K562 (cell line): Measurements from ENCODE around the gene ZNF487. TPM values are rescaled to one million over a fixed set of nuclear protein-coding genes. Genes with fewer than 3 reads are reported as not detected.
A peak's percentile ranks its signal among the peaks of the same experiment; 100 is the strongest.

ENCODE experiments used
- ATAC-seq: fragments of 200-7000 bp; cut with Tn5 transposase; 3 replicates; pipeline ENCODE4 v1.9.1; 2020; ENCODE audit warnings: moderate library complexity
- BruUV-seq: library from RNA; stranded (reverse); fragments of 400-500 nt; replicated peaks from 2 replicates; lab custom pipeline; 2021; lab: Mats Ljungman, UMichigan
- CTCF ChIA-PET: fragments of 300-600 bp; formaldehyde crosslinking; extraction: SDS; loops from one replicate; lab custom pipeline; 2021; ENCODE audit warnings: low intra/inter-chr PET ratio; lab: Yijun Ruan, JAX
- POLR2A ChIA-PET: fragments of 300-600, 350-650 bp; sonication (Branson Sonifier 250); formaldehyde crosslinking; extraction: SDS; loops from one replicate; lab custom pipeline; 2021; ENCODE audit warnings: antibody characterized with exemption, inconsistent platforms; lab: Yijun Ruan, JAX
- DNase-seq, 4 experiments: peaks; one replicate each; pipeline versions ENCODE4 v3.0.0 to v3.0.0-alpha.2; 2011 to 2018; ENCODE audit warnings: low spot score in 3 of 4, mixed read lengths in 3 of 4; ENCODE audit errors: extremely low read depth in 1 of 4
- FAIRE-seq: peaks from 2 replicates; lab custom pipeline; 2011; peaks lifted over from hg19 to GRCh38; lab: Jason Lieb, UNC
- H2AFZ ChIP-seq: 2 replicates; pipeline ENCODE4 v1.6.0; 2011; ENCODE audit warnings: low read depth, low read length, control low read depth, inconsistent platforms
- H3K27ac ChIP-seq: fragments of 200-600 bp; 3 replicates; pipeline ENCODE4 v1.8.0; 2011; ENCODE audit warnings: low read depth, mild to moderate bottlenecking, control low read depth, inconsistent platforms, low read length, moderate library complexity, mixed read lengths; ENCODE audit errors: extremely low read depth
- H3K27me3 ChIP-seq, 2 experiments: fragments of 300-600 bp in 1 of 2; 2 replicates in 1 of 2; 3 replicates in 1 of 2; pipeline versions ENCODE4 v1.6.0 to v1.8.0; 2011; ENCODE audit warnings: inconsistent platforms in 2 of 2, low read length in 2 of 2, mild to moderate bottlenecking in 1 of 2, mixed read lengths in 1 of 2, moderate library complexity in 1 of 2; ENCODE audit not compliant: control insufficient read depth in 2 of 2, insufficient read depth in 2 of 2
- H3K36me3 ChIP-seq: fragments of 300-600 bp; 3 replicates; pipeline ENCODE4 v1.8.0; 2011; ENCODE audit warnings: mild to moderate bottlenecking, low read length, inconsistent platforms; ENCODE audit not compliant: control insufficient read depth, insufficient read depth
- H3K4me1 ChIP-seq, 2 experiments: fragments of 200-600 bp in 1 of 2; replicated peaks in 1 of 2; 2 replicates in 1 of 2; 3 replicates in 1 of 2; pipeline versions ENCODE4 v1.5.1 to v1.8.0; 2011; ENCODE audit warnings: inconsistent platforms in 2 of 2, low read length in 2 of 2, mild to moderate bottlenecking in 1 of 2, mixed read lengths in 1 of 2, moderate library complexity in 1 of 2; ENCODE audit not compliant: control insufficient read depth in 2 of 2, insufficient read depth in 2 of 2
- H3K4me2 ChIP-seq: 2 replicates; pipeline ENCODE4 v1.6.1; 2011; ENCODE audit warnings: low read length, control low read depth, inconsistent platforms, mixed read lengths; ENCODE audit not compliant: insufficient read depth
- H3K4me3 ChIP-seq: fragments of 200-600 bp; sonication (generic), shearing (Covaris generic); 2 replicates; pipeline ENCODE4 v1.5.1; 2016; ENCODE audit warnings: control low read depth, inconsistent platforms
- H3K79me2 ChIP-seq: fragments of 200-600 bp; 3 replicates; pipeline ENCODE4 v1.8.0; 2011; ENCODE audit warnings: low read length, inconsistent platforms; ENCODE audit not compliant: control insufficient read depth, insufficient read depth
- H3K9ac ChIP-seq, 2 experiments: 2 replicates each; pipeline versions ENCODE4 v1.6.0 to v1.6.1; 2011; ENCODE audit warnings: low read depth in 2 of 2, low read length in 2 of 2, control low read depth in 1 of 2, inconsistent platforms in 1 of 2, mild to moderate bottlenecking in 1 of 2, mixed read lengths in 1 of 2; ENCODE audit not compliant: insufficient read depth in 1 of 2
- H3K9me1 ChIP-seq: one replicate; pipeline ENCODE4 v1.6.0; 2011; ENCODE audit warnings: inconsistent platforms, mild to moderate bottlenecking, low read length, moderate library complexity; ENCODE audit not compliant: control insufficient read depth, insufficient read depth
- H3K9me3 ChIP-seq: replicated peaks from 2 replicates; pipeline ENCODE4 v1.5.1; 2011; ENCODE audit warnings: low read depth, low read length, inconsistent platforms; ENCODE audit not compliant: control insufficient read depth, insufficient read depth
- H4K20me1 ChIP-seq: replicated peaks from 2 replicates; pipeline ENCODE4 v1.6.1; 2011; ENCODE audit warnings: low read length, inconsistent platforms, mixed read lengths; ENCODE audit not compliant: control insufficient read depth, insufficient read depth
- BHLHE40 ChIP-seq: IDR thresholded peaks from 2 replicates; pipeline ENCODE4 v1.6.1; 2011; ENCODE audit warnings: low read length, improper control_type of control experiment
- CHD7 ChIP-seq: fragments of 200-600 bp; sonication (generic); IDR thresholded peaks from one replicate; pipeline ENCODE4 v1.6.1; 2012; ENCODE audit warnings: mild to moderate bottlenecking, low read depth, low read length, inconsistent platforms
- ELF2 ChIP-seq: fragments of 250-450 bp; sonication (Bioruptor Pico); IDR thresholded peaks from 2 replicates; pipeline ENCODE4 v1.5.0; 2021; ENCODE audit warnings: mild to moderate bottlenecking
- KLF6 ChIP-seq: fragments of 250-450 bp; sonication (Bioruptor Pico); IDR thresholded peaks from 2 replicates; pipeline ENCODE4 v1.4.0; 2020; ENCODE audit warnings: mild to moderate bottlenecking, moderate library complexity, borderline replicate concordance
- PKNOX1 ChIP-seq: fragments of 450-650 bp; IDR thresholded peaks from 2 replicates; pipeline ENCODE4 v1.6.1; 2016
- SMARCA4 ChIP-seq: fragments of 450-650 bp; IDR thresholded peaks from 2 replicates; pipeline ENCODE4 v1.6.1; 2016
- ZNF785 ChIP-seq: fragments of 250-450 bp; sonication (Bioruptor Pico); IDR thresholded peaks from 2 replicates; pipeline ENCODE4 v1.4.0; 2020; ENCODE audit warnings: mild to moderate bottlenecking
- WGBS: fragments of 100-300 bp; shearing (Covaris generic); methylation state at CpG from one replicate; pipeline ENCODE4 v1.1.6; 2016; ENCODE audit warnings: low coverage, mixed read lengths; ENCODE audit not compliant: insufficient coverage; ENCODE audit errors: missing lambda C conversion rate; 5-methylcytosine and 5-hydroxymethylcytosine counted together
- in situ Hi-C: fragments of 300-500 bp; cut with MboI; formaldehyde crosslinking; loops from 4 replicates; pipeline ENCODE4 v1.15.0; 2018; ENCODE audit warnings: inconsistent platforms, mixed read lengths
- intact Hi-C: fragments of 100-400 bp; cut with micrococcal nuclease; formaldehyde crosslinking; loops from 2 replicates; pipeline ENCODE4 v1.14.2; 2022
- polyA plus RNA-seq, 8 experiments: library from polyadenylated mRNA; depleted of rRNA in 4 of 8; stranded (reverse) in 5 of 8; unstranded in 3 of 8; fragments of >200 nt; fragmentation: Nextera tagmentation in 2 of 8; fragmentation: Illumina TruSeq in 1 of 8; extraction: Ambion mirVana in 2 of 8; extraction: Trizol in 1 of 8; gene quantifications; 2 replicates each; pipeline versions ENCODE4 v1.2.1 to v1.2.3, GENCODE V29; 2011 to 2014; ENCODE audit warnings: inconsistent platforms in 1 of 8, missing spikeins in 1 of 8
- total RNA-seq, 7 experiments: library from RNA; depleted of rRNA in 6 of 7; stranded (reverse); fragments of >200 nt in 6 of 7; fragmentation: Illumina TruSeq in 2 of 7; extraction: Trizol in 2 of 7; gene quantifications; 2 replicates each; pipeline versions ENCODE4 v1.2.1 to v1.2.3, GENCODE V29; 2011 to 2021; ENCODE audit warnings: low replicate concordance in 1 of 7

The ZNF487 gene
- total and polyA plus RNA-seq, 9 of the 15 experiments (the other 6 are each of a cell fraction or from before 2014, with no cell fraction given), result 1.9 to 6.5 (median 4.2) TPM

GRCh38 chr10:43471146-43471545 is 34.2 kb downstream of the ZNF487 start:
- H3K36me3 ChIP-seq, result no peaks in the 10 kb centered on the region
- in situ Hi-C loops, result no loop called here
- 1% methylated on average over 14 of the region's 14 CpGs for WGBS
- H3K4me1 ChIP-seq, result peaks cover 0 to 4% of the 10 kb centered on the region in 2 experiments; a peak in 2 of 5 replicates
- TF ChIP-seq ZNF785 (CRISPR knock-in tag) (no peak), SMARCA4 (no peak), PKNOX1 (no peak), BHLHE40 (0 out of 2 replicates have a peak, but pooled peaks have one; percentile 20), CHD7 (no peak), KLF6 (CRISPR knock-in tag) (no peak), ELF2 (CRISPR knock-in tag) (no peak)
- FAIRE-seq (no peak), ATAC-seq (no peak), DNase-seq (no peak)
- intact Hi-C loops, result loop anchor here (10.0 kb wide), 1 partner anchor 104 kb away; the partner anchor contains the start of gene ZNF239
- no peaks in the 10 kb centered on the region for H3K9me3 ChIP-seq
- ChIA-PET CTCF (no interaction called here), POLR2A (no interaction called here)
- no peaks in the 10 kb centered on the region for H3K9me1 ChIP-seq
- H4K20me1 ChIP-seq, result no peaks in the 10 kb centered on the region
- peaks cover 17 to 41% of the 10 kb centered on the region in 2 experiments for H3K27me3 ChIP-seq
- H2AFZ ChIP-seq, result no peak overlapping the region
- H3K4me2 ChIP-seq, result no peak overlapping the region
- H3K79me2 ChIP-seq, result no peaks in the 10 kb centered on the region
- no TSS peak for BruUV-seq
- H3K27ac ChIP-seq, result no peak overlapping the region
- peak overlapping the region in 1 of 2 experiments; percentile 61; a peak in 1 of 4 replicates for H3K9ac ChIP-seq
- H3K4me3 ChIP-seq, result no peak overlapping the region
